OCI-LY7 (cell line): ENCODE measurements around the gene PPAT. TPM values are rescaled to one million over a fixed set of nuclear protein-coding genes. Genes with fewer than 3 reads are reported as not detected.

Experiments used
- BruUV-seq: library from RNA; stranded (reverse); fragments of 400-500 nt; replicated peaks from 2 replicates; lab custom pipeline; 2021; lab: Mats Ljungman, UMichigan
- CTCF ChIA-PET: fragments of 300-600 bp; sonication (Branson Sonifier 250); formaldehyde crosslinking; loops from one replicate; lab custom pipeline; 2022; ENCODE audit warnings: antibody characterized with exemption; ENCODE audit not compliant: unreplicated experiment; lab: Charles Lee
- POLR2A ChIA-PET: fragments of 300-600 bp; sonication (Branson Sonifier 250); formaldehyde crosslinking; loops from one replicate; lab custom pipeline; 2022; ENCODE audit warnings: antibody characterized with exemption; lab: Charles Lee
- DNase-seq: peaks from one replicate; pipeline ENCODE4 v3.0.0-alpha.2; 2015; ENCODE audit warnings: low spot score
- H2AFZ ChIP-seq: fragments of 200-600 bp; sonication (generic), shearing (Covaris generic); 2 replicates; pipeline ENCODE4 v1.6.1; 2014; ENCODE audit warnings: mild to moderate bottlenecking, antibody characterized with exemption, low read length, moderate library complexity
- H3K27ac ChIP-seq: fragments of 200-600 bp; sonication (generic); 2 replicates; pipeline ENCODE4 v1.5.1; 2014; ENCODE audit warnings: mixed run types, low read depth, mild to moderate bottlenecking, moderate library complexity, low read length, inconsistent platforms; ENCODE audit not compliant: poor library complexity, severe bottlenecking
- H3K36me3 ChIP-seq: fragments of 200-600 bp; sonication (generic); 2 replicates; pipeline ENCODE4 v1.6.1; 2014; ENCODE audit warnings: mild to moderate bottlenecking, antibody characterized with exemption, low read length, moderate library complexity, mixed read lengths; ENCODE audit not compliant: insufficient read depth
- H3K4me1 ChIP-seq: fragments of 200-600 bp; sonication (generic); 2 replicates; pipeline ENCODE4 v1.5.1; 2014; ENCODE audit warnings: mild to moderate bottlenecking, low read length; ENCODE audit not compliant: insufficient read depth, poor library complexity, severe bottlenecking
- H3K4me2 ChIP-seq: fragments of 200-600 bp; sonication (generic); 2 replicates; pipeline ENCODE4 v1.6.1; 2014; ENCODE audit warnings: mild to moderate bottlenecking, low read length
- H3K4me3 ChIP-seq: fragments of 200-600 bp; sonication (generic); 2 replicates; pipeline ENCODE4 v1.5.1; 2014; ENCODE audit warnings: mild to moderate bottlenecking, low read depth, low read length; ENCODE audit not compliant: poor library complexity, severe bottlenecking
- H3K79me2 ChIP-seq: fragments of 200-600 bp; sonication (generic); 2 replicates; pipeline ENCODE4 v1.6.1; 2016; ENCODE audit warnings: low read depth, mild to moderate bottlenecking, low read length, moderate library complexity, mixed read lengths; ENCODE audit not compliant: insufficient read depth
- H3K9me2 ChIP-seq: fragments of 200-600 bp; sonication (generic); 2 replicates; pipeline ENCODE4 v1.6.1; 2016; ENCODE audit warnings: mild to moderate bottlenecking, low read length, mixed read lengths; ENCODE audit not compliant: insufficient read depth
- H3K9me3 ChIP-seq: fragments of 200-600 bp; sonication (generic); 2 replicates; pipeline ENCODE4 v1.6.1; 2014; ENCODE audit warnings: mild to moderate bottlenecking, mixed run types, low read length, mixed read lengths
- H4K20me1 ChIP-seq: fragments of 200-600 bp; sonication (generic); 2 replicates; pipeline ENCODE4 v1.6.1; 2014; ENCODE audit warnings: mild to moderate bottlenecking, antibody characterized with exemption, low read length, moderate library complexity, mixed read lengths; ENCODE audit not compliant: insufficient read depth
- CTCF ChIP-seq: fragments of 200-600 bp; sonication (generic); conservative IDR thresholded peaks from 2 replicates; pipeline ENCODE4 v1.5.1; 2014; ENCODE audit warnings: mild to moderate bottlenecking, antibody characterized with exemption, low read length, moderate library complexity, mixed read lengths
- EZH2phosphoT487 ChIP-seq: fragments of 200-600 bp; sonication (generic); IDR thresholded peaks from 2 replicates; pipeline ENCODE4 v1.6.1; 2018; ENCODE audit warnings: low read depth, borderline replicate concordance, mild to moderate bottlenecking, mixed run types, antibody characterized with exemption, low read length, moderate library complexity, mixed read lengths
- intact Hi-C: fragments of 100-400 bp; cut with micrococcal nuclease; formaldehyde crosslinking; loops from one replicate; pipeline ENCODE4 v1.10.0; 2022; ENCODE audit not compliant: unreplicated experiment
- total RNA-seq, 2 experiments: library from RNA; depleted of rRNA in 1 of 2; stranded (reverse); fragments of >200 nt in 1 of 2; shearing (Covaris generic) in 1 of 2; gene quantifications; 2 replicates each; pipeline ENCODE4 v1.2.3, GENCODE V29; 2014 to 2022

PPAT gene
- total RNA-seq, 2 experiments from 2014 or later: 35.8 to 54.3 TPM

- Histone ChIP-seq H3K9me2 (no peaks in the 10 kb centered on the region), H3K79me2 (peaks cover 77% of the 10 kb centered on the region), H3K4me1 (no peaks in the 10 kb centered on the region), H3K36me3 (peaks cover 39% of the 10 kb centered on the region), H3K9me3 (no peaks in the 10 kb centered on the region), H3K4me2 (no peak overlapping the region), H3K27ac (no peak overlapping the region), H2AFZ (no peak overlapping the region), H4K20me1 (peaks cover 45% of the 10 kb centered on the region), H3K4me3 (no peak overlapping the region)
- intact Hi-C loops: no loop called here
- CTCF ChIA-PET: no interaction called here
- POLR2A ChIA-PET: interaction anchor here (0.7 to 2.0 kb wide), 5 partner anchors 8 to 58 kb away, joined by 3 to 8 read pairs (median 4); no protein-coding TSS in a partner anchor
- TF ChIP-seq EZH2phosphoT487 (no peak), CTCF (no peak)
- DNase-seq: no peak
- BruUV-seq: no TSS peak
Measured at GRCh38 chr4:56410247-56411062, 25.0 kb downstream of the PPAT start.

- intact Hi-C loops: no loop called here
- Histone ChIP-seq H4K20me1 (peaks cover 37% of the 10 kb centered on the region), H3K4me1 (no peaks in the 10 kb centered on the region), H2AFZ (no peak overlapping the region), H3K79me2 (peaks cover 69% of the 10 kb centered on the region), H3K36me3 (peaks cover 47% of the 10 kb centered on the region), H3K9me2 (no peaks in the 10 kb centered on the region), H3K4me3 (no peak overlapping the region), H3K4me2 (no peak overlapping the region), H3K9me3 (no peaks in the 10 kb centered on the region), H3K27ac (no peak overlapping the region)
- DNase-seq: no peak
- TF ChIP-seq EZH2phosphoT487: no peak
- TF ChIP-seq CTCF: no peak
- ChIA-PET POLR2A (no interaction called here), CTCF (no interaction called here)
- BruUV-seq: no TSS peak
Measured at GRCh38 chr4:56409511-56410090, 25.8 kb downstream of the PPAT start.

GRCh38 chr4:56408978-56409377 is 26.4 kb downstream of the PPAT start:
- Histone ChIP-seq H3K9me2 (no peaks in the 10 kb centered on the region), H3K27ac (no peak overlapping the region), H3K9me3 (no peaks in the 10 kb centered on the region), H3K4me3 (no peak overlapping the region), H3K79me2 (peaks cover 63% of the 10 kb centered on the region), H3K36me3 (peaks cover 47% of the 10 kb centered on the region), H4K20me1 (peaks cover 31% of the 10 kb centered on the region), H2AFZ (no peak overlapping the region), H3K4me2 (no peak overlapping the region), H3K4me1 (no peaks in the 10 kb centered on the region)
- intact Hi-C loops: no loop called here
- POLR2A ChIA-PET: no interaction called here
- CTCF ChIA-PET: no interaction called here
- BruUV-seq: no TSS peak
- TF ChIP-seq CTCF (no peak), EZH2phosphoT487 (no peak)
- no peak for DNase-seq
